ENCODE measurements around the gene TEX38. TPM values are rescaled to one million over a fixed set of nuclear protein-coding genes. Genes with fewer than 3 reads are reported as not detected.
A peak's percentile ranks its signal among the peaks of the same experiment; 100 is the strongest.

TEX38 gene
- total RNA-seq, 3 donors from 2014 or later (not counting 1 experiment from before 2014, with no cell fraction given), result 0.26 to 0.75 TPM; not detected in 1

GRCh38 chr1:46681333-46682034 lies 9.8 kb downstream of the TEX38 start:
- intact Hi-C loops (cut with micrococcal nuclease), result no loop called here
- no peaks in the 10 kb centered on the region for H3K9me3 ChIP-seq (ENCODE audit: control insufficient read depth, insufficient read depth, low read length)
- no peaks in the 10 kb centered on the region for H3K27me3 ChIP-seq (ENCODE audit: control insufficient read depth, insufficient read depth, low read length)
- ATAC-seq (no peak), DNase-seq (no peak)
- H3K36me3 ChIP-seq (ENCODE audit: control insufficient read depth, insufficient read depth, low read length), result peaks cover 87% of the 10 kb centered on the region
- H3K27ac Mint-ChIP-seq, result peak overlapping the region in 1 of 2 donors; percentile 73
- H3K4me3 ChIP-seq (ENCODE audit: low read length), result no peak overlapping the region
- no peak overlapping the region for H3K27ac ChIP-seq (ENCODE audit: low read length)
- H3K27me3 Mint-ChIP-seq (ENCODE audit: low read depth in 2 of 2), result no peaks in the 10 kb centered on the region
- H3K36me3 Mint-ChIP-seq, result peaks cover 56% of the 10 kb centered on the region
- WGBS (ENCODE audit: insufficient coverage), result 100% methylated on average over 1 of the region's 1 CpG
- no peaks in the 10 kb centered on the region for H3K9me3 Mint-ChIP-seq
- TF ChIP-seq CTCF (IDR thresholded peaks at IDR 0.05), result no peak
- H3K4me3 Mint-ChIP-seq, result no peak overlapping the region
- H3K4me1 Mint-ChIP-seq, result peaks cover 9 to 10% of the 10 kb centered on the region in 2 donors
- H3K4me1 ChIP-seq (ENCODE audit: control insufficient read depth, insufficient read depth, low read length), result no peaks in the 10 kb centered on the region

GRCh38 chr1:46682064-46682463 lies 10.4 kb downstream of the TEX38 start:
- H3K27me3 ChIP-seq (ENCODE audit: control insufficient read depth, insufficient read depth, low read length), result no peaks in the 10 kb centered on the region
- ATAC-seq (no peak), DNase-seq (no peak)
- Mint-ChIP-seq H3K36me3 (peaks cover 61% of the 10 kb centered on the region), H3K4me3 (no peak overlapping the region), H3K27me3 (ENCODE audit: low read depth in 2 of 2) (no peaks in the 10 kb centered on the region), H3K9me3 (no peaks in the 10 kb centered on the region), H3K27ac (peak overlapping the region in 1 of 2 donors; percentile 73), H3K4me1 (peaks cover 3 to 9% of the 10 kb centered on the region in 2 donors)
- H3K4me1 ChIP-seq (ENCODE audit: control insufficient read depth, insufficient read depth, low read length), result no peaks in the 10 kb centered on the region
- no peak overlapping the region for H3K27ac ChIP-seq (ENCODE audit: low read length)
- intact Hi-C loops (cut with micrococcal nuclease), result no loop called here
- H3K4me3 ChIP-seq (ENCODE audit: low read length), result no peak overlapping the region
- no peak for TF ChIP-seq CTCF (IDR thresholded peaks at IDR 0.05)
- 96% methylated on average over 1 of the region's 1 CpG for WGBS (ENCODE audit: insufficient coverage)
- H3K36me3 ChIP-seq (ENCODE audit: control insufficient read depth, insufficient read depth, low read length), result peaks cover 91% of the 10 kb centered on the region
- H3K9me3 ChIP-seq (ENCODE audit: control insufficient read depth, insufficient read depth, low read length), result no peaks in the 10 kb centered on the region

- 100% methylated on average over 2 of the region's 2 CpGs for WGBS (ENCODE audit: insufficient coverage)
- no peak overlapping the region for H3K27ac Mint-ChIP-seq
Observed at GRCh38 chr1:46684670-46685069, 13.0 kb downstream of the TEX38 start.

More at GRCh38 chr1:46684670-46685069, 13.0 kb downstream of the TEX38 start:
- no peaks in the 10 kb centered on the region for H3K27me3 ChIP-seq (ENCODE audit: control insufficient read depth, insufficient read depth, low read length)
- H3K4me1 ChIP-seq (ENCODE audit: control insufficient read depth, insufficient read depth, low read length), result no peaks in the 10 kb centered on the region
- peaks cover 100% of the 10 kb centered on the region for H3K36me3 ChIP-seq (ENCODE audit: control insufficient read depth, insufficient read depth, low read length)
- H3K27me3 Mint-ChIP-seq (ENCODE audit: low read depth in 2 of 2), result no peaks in the 10 kb centered on the region
- no peaks in the 10 kb centered on the region for H3K9me3 Mint-ChIP-seq
- TF ChIP-seq CTCF (IDR thresholded peaks at IDR 0.05), result no peak
- no peak overlapping the region for H3K27ac ChIP-seq (ENCODE audit: low read length)
- ATAC-seq (no peak), DNase-seq (no peak)
- intact Hi-C loops (cut with micrococcal nuclease), result no loop called here
- H3K4me3 ChIP-seq (ENCODE audit: low read length), result no peak overlapping the region
- H3K4me3 Mint-ChIP-seq, result no peak overlapping the region
- H3K36me3 Mint-ChIP-seq, result peaks cover 71% of the 10 kb centered on the region
- peaks cover 0 to 5% of the 10 kb centered on the region in 2 donors for H3K4me1 Mint-ChIP-seq
- no peaks in the 10 kb centered on the region for H3K9me3 ChIP-seq (ENCODE audit: control insufficient read depth, insufficient read depth, low read length)

Measured in natural killer cell (primary cell).